ENCODE data around the gene COL4A1.

COL4A1 gene

DNA sequence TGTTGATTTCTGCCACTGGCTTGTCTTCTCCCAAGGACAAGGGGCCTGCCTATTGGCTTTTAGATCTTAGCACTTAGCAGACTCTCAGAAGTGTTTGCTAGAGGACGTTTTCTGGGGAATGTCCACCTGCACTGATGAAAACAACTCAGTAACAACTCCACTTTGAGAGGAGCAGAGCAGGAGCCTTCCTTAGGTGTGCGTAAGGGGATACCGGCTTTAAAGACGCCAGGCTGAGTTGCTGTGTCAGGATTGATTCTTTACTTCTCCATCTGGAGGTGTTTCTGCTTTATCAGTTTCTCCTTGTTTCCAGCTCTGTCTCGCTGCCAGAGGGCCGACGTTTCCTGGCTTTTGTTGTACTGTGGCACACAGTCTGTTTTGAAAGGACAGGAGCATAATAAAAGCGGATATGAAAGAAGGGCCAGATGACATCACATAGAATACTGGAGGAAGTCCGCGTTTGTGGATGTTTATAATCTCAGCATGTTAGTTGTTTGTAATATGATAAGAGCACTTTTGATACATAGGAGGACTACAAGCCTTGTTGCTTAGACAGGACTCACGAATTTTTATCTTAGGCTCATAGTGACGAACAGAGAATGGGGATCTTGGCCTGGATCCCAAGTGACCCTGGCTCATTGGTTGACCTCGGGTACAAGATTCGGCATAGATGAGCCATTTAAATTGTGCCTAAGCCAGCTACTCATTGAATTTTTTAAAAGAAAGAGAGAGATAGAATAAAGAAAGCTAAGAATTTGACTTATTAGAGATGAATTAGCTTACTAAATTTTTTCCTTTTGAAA lies 34.7 kb upstream of the COL4A1 start:
- no peak for DNase-seq (ENCODE audit: low spot score)

DNA sequence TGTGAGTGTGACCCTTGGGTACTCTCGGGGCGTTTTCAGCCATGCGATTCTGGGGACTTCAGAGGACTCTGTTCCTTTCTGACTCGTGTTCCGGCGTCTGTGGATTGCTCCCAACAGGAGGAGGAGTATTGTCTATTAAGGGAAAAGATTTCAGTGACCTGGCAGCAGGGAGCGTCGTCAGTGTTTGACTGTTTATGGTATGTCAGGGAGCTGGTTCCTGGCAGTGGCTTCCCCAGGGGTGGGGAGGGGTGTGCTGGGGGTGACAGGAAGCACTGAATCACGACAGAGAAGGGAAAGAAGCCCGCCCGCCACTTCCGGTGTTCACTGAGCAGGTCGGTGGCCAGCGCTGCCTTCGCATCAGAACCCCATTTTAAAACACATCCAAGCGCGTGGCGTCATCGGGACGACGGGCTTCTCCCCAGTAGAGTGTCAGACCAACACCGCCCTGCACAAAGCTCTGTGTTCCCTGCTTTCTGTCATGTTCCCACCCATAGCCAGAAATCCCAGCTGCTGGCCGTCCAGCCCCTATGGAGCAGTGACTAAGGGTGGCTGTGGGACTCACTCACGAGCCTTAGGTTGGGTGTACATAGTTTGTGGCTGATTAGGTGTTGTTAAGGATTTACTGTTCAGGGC lies 34.0 kb upstream of the COL4A1 start:
- no peak for DNase-seq (ENCODE audit: low spot score)

DNA sequence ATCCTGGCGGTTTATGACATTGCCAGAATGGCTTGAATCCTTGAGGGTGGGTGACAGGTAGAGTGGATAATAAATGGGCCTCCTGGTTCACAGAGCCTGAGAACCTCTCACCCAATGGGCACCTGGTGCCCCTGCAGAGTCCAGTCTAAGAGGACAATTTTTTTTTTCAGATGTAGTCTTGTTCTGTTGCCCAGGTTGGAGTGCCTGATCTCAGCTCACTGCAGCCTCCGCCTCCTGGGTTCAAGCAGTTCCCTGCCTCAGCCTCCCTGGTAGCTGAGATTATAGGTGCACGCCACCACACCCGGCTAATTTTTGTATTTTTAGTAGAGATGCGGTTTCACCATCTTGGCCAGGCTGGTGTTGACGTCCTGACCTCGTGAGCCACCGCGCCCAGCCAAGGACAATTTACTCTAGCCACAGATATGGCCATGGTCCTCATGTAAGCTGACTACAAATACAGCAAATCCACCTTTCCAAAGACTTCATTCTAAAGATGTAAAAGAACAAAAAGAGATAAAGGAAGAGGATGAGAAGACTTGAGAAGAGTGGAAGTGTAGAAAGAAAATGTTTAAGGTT lies 33.1 kb upstream of the COL4A1 start:
- DNase-seq (ENCODE audit: low spot score): no peak

DNA sequence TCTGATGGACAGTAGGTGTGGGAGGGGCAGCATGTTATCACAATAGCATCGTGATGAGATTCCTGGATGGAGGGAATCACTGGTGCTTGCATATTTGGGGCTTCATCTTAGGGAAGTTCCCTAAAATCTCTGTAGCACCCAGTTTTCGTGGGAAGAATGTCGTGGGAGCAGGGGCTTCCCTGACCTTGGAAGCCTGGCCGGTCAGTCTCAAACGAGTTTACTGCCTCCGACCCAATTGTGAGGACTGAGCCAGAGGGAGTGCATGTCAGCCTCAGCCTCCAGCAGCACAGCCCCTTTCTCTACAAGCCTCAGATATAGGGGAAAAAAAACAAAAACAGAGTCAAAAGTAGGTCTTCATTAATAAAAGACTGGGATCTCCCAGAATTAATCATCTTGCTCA lies 32.3 kb upstream of the COL4A1 start:
- no peak for DNase-seq (ENCODE audit: low spot score)

DNA sequence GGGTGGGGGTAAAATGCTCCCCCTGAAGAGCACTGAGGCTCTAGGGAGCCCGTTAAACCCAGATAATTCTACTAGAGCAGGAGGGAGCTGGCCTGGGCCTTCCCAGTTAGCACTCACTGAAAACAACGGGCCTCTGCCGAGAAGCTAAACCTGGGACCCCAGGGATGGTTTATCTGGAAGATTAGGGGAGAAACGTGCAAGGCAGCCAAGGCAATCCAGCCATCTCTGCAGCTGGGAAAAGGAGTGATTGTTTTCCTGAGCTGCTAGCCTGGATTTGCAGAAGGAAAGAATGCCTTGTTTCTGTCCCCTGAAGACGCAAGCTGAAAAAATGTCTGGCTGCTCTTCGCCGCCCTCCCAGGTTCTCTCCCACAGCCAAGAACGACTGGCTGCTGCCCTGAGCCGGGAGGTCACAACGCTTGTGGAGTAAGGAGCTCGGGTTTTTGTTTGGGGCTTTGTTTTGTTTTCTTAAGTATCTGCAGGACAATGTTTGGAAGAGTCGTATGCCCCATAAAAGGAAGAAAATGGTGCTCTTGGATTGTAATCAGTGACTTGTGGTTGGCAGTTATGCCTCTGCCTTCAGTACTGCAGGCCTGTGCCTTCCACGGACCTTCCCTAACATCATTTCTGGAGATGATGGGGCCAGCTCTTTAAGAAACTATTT lies 31.6 kb upstream of the COL4A1 start:
- DNase-seq (ENCODE audit: low spot score): no peak

DNA sequence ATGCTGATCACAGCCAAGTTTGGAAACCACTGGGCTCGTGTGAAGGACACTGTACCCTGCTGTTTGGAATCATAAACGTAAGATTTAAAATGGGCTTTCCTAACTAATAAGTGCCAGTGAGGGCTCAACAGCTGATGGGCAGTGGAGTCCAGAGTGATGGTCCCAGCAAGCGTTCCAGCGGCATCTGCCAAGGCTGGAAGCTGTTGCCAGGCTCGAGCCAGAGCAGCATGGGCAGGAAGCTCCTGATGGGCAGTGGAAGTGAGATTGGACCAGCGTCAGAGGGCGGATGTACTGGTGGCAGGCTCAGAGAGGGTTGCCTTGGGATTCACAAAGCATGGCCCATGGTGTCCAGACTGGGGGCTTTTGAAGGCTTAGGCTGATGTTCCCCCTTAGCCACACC lies 30.3 kb upstream of the COL4A1 start:
- DNase-seq (ENCODE audit: low spot score): no peak

DNA sequence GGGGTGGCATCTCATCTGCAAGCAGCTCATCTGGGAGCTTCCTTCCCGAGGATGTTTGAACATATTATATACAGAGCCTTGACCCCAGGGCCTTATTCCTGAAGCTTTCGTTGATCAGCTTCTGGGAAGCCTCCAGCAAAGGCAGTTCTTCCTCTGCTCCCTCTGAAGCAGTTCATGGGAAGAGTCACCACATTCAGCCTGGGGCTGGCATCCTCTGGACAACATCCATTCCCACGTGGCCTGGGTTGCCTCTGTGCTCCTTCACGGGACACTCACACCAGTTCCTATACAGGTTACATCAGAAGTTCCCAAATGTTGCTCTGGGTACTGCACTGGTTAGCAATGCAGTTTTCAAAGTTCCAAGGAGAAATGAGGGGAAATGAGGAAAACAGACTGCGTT lies 29.7 kb upstream of the COL4A1 start:
- DNase-seq (ENCODE audit: low spot score): no peak

DNA sequence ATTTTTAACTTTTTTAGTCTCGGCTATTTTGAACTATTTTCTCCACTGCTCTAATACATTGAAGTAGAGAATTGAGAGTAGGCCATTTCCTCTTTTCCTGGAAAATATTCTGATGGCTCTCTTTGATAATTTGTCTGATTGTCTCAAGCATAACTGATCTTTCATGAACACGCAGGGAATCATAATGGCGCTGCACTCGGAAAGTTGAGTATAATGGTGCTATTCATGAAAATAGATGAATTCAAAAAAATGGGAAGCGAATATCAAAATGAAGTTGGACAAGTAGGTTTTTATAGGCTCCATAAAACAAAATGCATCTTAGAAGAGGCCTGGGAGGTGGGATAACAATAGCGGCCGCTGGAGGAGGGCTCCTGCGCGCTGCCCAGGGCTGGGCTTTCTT lies 29.2 kb upstream of the COL4A1 start:
- DNase-seq (ENCODE audit: low spot score): no peak

DNA sequence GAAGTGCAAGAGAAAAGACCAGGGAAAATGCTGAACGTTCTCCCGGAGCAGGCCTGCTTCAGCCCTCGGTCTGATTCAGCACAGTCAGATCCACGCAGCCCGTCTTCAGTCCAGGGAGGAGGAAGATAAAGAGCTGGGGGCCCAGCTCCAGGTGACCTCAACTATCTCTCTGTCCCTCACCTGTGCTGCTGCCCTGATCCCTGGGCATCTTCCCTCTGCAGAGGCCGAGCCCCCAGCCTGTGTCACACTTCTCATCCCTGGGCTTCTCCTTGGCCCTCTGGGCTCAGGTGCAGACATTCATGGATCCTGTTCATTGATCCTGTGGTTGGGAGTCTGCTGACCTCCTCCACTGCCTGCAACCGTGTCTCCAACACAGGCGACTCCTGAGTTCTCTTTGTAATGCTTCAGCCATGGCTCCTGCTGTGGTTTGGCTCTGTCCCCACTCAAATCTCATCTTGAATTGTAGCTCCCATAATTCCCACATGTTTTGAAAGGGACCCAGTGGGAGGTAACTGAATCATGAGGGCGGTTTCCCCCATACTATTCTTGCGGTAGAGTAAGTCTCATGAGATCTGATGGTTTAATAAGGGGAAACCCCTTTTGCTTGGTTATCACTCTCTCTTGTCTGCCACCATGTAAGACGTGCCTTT lies 28.0 kb upstream of the COL4A1 start:
- no peak for DNase-seq (ENCODE audit: low spot score)

DNA sequence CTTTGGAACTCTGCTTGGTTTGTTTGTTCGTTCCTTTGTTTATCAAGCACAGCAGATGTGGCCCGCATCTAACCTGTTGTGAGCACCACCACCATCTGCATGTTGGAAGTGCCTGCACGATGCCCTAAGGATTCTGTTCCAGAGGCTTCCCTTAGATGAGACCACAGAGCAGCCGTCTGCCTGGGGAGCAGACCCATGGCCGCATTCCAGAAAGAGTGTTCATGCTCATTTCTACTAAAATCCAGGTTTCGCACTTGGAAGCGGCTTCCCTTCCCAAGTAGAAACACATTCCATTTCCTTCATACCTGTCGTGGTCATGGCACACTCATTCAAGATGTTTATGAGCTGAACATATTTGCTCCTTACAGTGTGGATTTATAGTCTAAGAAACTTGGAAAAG lies 27.3 kb upstream of the COL4A1 start:
- DNase-seq (ENCODE audit: low spot score): no peak

DNA sequence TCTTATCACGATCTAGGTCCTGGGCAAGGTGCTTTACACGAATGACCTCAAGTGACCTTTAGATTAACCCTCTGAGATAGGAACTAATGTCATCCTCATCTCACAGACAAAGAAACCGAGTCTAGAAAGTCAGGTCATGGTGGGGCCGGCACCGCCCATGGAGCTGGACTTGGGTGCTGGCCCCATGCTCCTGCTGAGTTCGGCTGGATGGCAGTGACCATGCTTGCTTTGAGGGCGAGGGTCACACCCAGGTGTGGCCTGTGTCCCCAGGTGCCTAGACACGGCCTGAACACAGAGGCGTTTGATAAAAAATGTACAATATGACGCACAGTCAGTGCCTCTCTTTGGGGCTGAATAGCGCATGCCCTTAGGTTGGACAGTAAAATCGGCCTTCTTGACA lies 26.9 kb upstream of the COL4A1 start:
- DNase-seq (ENCODE audit: low spot score): no peak

DNA sequence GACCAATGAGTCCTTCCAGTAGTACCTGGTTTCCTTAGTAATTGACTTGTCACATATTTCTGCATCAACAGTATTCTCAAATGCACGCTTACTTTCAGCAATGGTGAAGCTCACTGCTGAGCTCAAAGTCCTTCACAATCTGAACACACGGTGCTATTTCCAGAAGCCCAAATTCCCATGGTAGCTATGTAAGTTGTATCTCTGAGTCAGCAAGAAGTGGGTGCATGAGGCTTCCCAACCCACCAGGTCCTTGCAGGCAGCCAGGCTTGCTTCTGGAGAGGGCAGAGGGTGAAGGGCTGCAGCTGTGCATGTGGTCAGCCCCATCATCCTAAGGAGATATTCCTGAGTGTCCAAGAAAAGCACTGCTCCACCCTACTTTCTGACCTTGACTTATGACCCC lies 25.8 kb upstream of the COL4A1 start:
- no peak for DNase-seq (ENCODE audit: low spot score)

DNA sequence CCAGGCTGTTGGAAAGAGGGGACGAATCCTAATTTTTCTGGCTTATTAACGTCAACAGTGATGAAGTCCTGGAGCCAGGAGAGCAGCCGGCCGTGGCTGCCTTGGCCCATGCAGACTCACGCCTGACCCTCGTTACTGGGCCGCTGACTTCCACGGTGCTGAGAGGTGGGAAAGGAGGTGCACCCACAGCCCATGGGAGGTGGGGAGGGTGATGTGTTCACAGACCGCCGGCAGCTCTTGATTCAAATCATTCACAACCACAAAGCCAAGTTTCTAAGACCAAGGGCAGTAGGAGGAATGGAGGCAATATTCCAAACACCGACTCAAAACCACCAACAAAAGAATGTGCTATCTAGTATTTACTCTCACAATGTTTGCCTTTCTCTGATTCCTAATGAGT lies 24.4 kb upstream of the COL4A1 start:
- DNase-seq (ENCODE audit: low spot score): no peak

DNA sequence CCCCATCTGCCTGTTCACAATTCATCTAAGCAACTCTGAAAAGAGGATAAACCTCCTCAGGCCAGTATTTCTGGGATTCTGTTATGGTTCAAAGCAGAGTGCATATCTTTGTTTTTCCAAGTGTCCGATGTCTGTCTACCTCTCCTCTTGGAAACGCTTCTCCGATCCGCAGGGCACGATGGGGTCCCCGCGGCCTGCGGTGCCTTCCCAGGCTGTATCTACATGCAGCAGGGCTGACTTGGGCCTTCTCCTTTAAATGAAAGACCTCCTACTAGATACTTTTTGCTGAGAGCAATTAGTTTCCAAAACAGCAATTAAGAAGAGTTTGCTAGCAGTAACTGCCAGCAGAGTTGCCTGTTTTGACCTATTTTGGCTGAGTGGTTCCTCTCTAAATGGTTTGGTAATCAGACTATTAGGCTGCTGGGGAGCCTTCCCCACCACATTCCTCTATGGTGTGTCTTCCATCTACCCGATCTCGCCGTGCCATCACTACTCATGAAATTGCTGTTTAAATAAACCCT lies 23.6 kb upstream of the COL4A1 start:
- no peak for DNase-seq (ENCODE audit: low spot score)

DNA sequence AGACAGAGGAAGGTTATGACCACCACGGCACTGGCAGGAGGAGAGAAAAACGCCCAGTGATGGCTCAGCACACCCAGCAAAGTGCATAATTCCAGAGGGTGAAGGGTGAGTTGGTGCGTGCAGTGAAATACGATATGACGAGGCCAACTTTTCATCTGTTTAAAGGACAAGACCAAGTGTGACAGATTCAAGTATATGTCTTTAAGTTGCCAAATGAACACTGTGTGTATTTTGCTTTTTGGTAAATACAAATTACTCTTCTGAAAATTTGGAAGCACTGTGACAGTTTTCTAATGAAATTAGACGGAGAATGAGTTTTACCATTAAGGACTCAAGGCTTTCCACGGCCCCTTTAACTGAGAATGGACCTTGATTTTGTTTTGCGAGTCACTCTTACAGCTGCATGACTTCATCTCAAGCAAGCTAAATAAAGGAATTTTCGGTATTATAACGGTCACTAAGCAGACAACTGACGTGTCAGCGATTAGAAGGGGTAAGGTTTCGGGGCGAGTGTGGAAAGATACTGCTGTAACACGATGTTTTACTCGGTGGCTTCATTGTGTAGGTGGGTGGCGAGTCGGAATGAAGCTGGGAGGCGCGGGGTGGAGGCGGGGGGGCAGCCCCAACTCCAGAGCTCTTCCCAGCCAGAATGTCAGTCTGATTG lies 23.0 kb upstream of the COL4A1 start:
- DNase-seq (ENCODE audit: low spot score): no peak

DNA sequence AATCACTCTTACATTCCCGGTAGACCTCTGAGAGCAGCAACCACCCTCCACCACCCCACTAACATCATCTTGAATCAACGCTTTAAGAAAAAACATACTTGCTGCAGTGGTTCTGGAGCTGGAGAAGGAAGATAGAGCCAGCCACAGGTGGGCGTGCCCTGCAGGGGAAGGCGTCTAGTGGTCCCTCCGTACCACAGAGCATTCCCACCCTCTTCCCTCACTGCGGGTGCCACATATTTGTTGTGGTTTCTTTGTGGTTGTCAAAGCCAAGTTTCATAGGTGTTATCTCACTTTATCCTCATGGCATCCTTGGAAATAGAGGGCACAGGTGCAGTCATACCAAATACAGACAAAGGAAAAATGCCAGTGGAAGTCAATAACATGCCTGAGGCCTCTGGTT lies 22.3 kb upstream of the COL4A1 start:
- DNase-seq (ENCODE audit: low spot score): no peak

DNA sequence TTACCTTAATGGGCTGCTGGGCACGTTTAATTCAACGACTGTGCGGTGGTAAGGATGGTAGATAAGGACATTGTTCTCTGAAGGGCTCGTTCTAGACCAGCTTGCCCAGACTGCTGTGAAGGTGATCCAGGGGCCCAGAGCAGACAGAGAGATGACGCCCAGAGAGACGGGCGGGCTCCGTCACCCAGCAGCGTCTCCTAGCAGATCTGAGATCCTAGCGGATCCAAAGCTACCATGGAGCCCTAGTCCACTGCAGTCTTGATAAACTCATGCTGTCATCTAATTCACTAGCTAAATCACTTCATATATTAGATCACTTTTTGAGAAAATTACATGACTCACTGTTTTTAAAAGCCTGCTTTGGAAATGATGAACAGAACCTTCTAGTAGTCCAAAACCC lies 21.6 kb upstream of the COL4A1 start:
- DNase-seq (ENCODE audit: low spot score): no peak

DNA sequence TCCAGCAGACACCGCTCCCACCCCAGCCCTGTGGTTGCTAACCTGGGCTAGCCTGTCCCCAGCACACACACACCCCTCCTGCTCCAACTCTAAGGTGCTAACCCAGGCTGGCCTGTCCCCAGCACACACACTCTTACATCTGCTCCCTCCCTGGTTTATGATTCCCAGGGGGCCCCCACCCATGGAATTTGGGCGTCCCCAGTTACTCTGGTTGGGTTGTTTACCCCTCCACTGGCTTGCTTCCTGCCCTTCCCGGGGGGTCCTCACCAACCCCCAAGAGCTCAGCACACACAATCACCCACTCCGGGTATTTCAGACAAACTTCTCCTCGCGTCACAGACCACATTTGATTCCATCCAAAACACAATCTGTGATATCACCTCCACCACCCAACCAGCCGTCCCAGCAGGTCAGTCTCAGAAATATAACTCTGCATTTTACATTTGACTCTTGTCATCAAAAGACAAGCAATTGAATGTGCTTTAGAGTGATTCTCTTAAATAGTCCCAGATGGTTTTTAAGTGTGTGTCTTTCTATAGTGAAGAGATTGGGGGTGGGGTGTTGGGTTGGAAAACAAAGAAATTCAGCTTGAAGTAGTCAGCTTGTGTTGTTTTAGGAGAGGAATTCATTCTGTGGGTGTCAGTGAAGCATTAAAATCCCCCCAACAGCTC lies 20.2 kb upstream of the COL4A1 start:
- DNase-seq (ENCODE audit: low spot score): no peak

DNA sequence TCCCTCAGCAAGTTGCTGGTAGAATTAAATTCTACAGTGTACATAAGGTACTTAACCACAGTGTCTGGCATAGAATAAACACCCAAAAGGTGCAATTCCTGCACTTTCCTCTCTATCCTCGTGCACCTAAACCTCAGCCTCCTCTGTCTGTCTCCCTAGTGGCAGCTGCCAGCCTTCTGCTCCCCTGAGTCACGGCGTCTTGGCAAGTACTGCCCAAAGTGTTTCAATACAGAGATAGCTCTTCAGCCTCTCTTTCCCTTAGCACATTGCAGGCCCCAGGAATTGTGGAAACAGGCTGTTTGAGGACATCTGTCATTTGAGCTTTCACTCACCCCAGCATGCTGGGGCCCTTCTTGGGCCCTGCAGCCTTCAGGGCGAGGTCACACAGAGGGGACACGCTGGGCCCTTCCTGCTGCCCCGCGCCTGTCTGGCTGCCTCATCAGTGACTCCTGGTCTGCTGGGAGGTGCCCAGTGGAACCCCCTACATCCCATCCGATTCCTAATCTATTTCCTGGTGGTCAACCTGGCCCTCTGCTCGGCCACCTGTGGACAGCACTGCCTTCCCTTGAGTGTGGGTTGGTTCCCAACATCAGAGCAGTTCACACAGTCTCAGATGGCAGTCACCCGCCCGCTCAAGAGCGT lies 19.4 kb upstream of the COL4A1 start:
- no peak for DNase-seq (ENCODE audit: low spot score)

DNA sequence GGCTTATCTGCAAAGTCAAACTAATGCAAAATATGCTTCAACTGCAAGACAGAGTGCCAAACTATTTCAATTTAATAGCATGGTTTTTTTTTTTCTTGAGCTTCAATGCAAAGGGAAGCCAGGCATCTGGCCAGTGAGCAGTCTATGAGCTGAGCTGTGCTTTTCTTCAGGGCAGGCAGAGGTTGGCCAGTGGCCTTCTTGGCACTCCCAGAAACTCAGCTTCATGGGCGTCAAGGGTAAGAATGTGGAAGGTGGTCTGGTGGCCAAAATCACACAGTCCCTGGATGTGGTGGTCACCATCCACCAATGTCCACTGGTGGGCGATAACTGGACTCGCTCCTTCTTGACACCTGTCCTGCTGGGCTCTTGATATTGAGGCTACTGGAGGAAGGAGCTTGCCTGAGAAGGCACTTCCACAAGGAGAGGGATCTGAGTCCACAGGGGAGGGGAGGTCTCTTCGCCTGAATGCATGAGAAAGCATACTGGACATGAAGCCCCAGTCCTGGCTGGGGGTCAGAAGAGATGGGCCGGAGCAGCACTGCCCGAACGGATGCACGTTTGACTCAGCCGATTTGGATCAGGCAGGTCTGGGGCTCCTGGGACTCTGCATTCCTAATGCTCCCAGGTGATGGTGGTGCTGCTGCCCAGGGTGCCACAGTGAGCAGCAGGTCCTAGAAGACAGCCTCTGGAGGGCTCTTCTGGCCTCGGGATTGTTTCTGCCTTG lies 17.2 kb upstream of the COL4A1 start:
- no peak for DNase-seq (ENCODE audit: low spot score)
